Measurements from ENCODE around the gene CDH1.

DNA sequence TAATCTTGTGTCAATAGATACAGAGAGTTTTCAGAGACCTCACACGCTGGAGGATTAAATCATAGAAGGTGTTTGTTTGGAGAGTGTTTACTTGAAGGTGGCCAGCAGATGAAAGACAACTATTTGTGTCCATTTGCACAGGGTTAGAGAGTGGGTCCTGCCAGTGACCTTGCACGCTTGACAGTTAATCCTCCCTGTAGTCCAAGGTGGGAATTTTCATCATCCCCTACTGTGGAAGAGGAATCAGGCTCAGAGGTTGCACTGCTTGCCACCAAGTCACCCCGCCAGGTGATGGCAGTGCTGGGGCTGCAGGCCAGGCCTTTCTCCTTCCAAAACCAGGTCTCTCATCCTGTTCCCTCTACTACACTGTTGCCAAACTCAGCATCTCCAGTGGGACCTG lies 12.3 kb downstream of the CDH1 start:
- TF ChIP-seq EZH2 (IDR thresholded peaks at IDR 0.05; ENCODE audit: borderline replicate concordance, low read length): no peak
- TF ChIP-seq, protein P1, sequence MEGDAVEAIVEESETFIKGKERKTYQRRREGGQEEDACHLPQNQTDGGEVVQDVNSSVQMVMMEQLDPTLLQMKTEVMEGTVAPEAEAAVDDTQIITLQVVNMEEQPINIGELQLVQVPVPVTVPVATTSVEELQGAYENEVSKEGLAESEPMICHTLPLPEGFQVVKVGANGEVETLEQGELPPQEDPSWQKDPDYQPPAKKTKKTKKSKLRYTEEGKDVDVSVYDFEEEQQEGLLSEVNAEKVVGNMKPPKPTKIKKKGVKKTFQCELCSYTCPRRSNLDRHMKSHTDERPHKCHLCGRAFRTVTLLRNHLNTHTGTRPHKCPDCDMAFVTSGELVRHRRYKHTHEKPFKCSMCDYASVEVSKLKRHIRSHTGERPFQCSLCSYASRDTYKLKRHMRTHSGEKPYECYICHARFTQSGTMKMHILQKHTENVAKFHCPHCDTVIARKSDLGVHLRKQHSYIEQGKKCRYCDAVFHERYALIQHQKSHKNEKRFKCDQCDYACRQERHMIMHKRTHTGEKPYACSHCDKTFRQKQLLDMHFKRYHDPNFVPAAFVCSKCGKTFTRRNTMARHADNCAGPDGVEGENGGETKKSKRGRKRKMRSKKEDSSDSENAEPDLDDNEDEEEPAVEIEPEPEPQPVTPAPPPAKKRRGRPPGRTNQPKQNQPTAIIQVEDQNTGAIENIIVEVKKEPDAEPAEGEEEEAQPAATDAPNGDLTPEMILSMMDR (conservative IDR thresholded peaks at IDR 0.05 in 1 of 2, IDR thresholded peaks at IDR 0.05 in 1 of 2; ENCODE audit: extremely low read depth in 1 of 2, insufficient read depth in 1 of 2, low read depth in 1 of 2, low read length in 2 of 2): peak in 1 of 2 donors; percentile 46
